ENCODE results near the gene OR51S1. TPM values are rescaled to one million over a fixed set of nuclear protein-coding genes. Genes with fewer than 3 reads are reported as not detected.

OR51S1 gene
- total RNA-seq, 1 donor from 2014 or later = not detected

GRCh38 chr11:4798427-4799183 is 50.4 kb downstream of the OR51S1 start:
- FAIRE-seq (no peak), DNase-seq (ENCODE audit: low read depth) (no peak)
- Histone ChIP-seq H3K36me3 (ENCODE audit: control insufficient read depth, insufficient read depth, low read length) (no peaks in the 10 kb centered on the region), H3K27me3 (ENCODE audit: control insufficient read depth, insufficient read depth, low read length) (no peaks in the 10 kb centered on the region), H3K4me3 (ENCODE audit: low read depth, low read length) (no peak overlapping the region)
- no peak for TF ChIP-seq CTCF (IDR thresholded peaks at IDR 0.05; ENCODE audit: insufficient read depth, low read length, severe bottlenecking)

Other genes starting within 250 kb of the OR51S1 start
- 6.8 and 9.1 TPM in 2 replicates for gene TRIM68, start 241.0 kb downstream of the OR51S1 start, total RNA-seq
- gene OR51D1, start 211.7 kb downstream of the OR51S1 start, total RNA-seq = not detected in 2 replicates
- gene OR51E1, start 205.2 kb downstream of the OR51S1 start, total RNA-seq = not detected in 2 replicates
- not detected in 2 replicates for gene OR51E2, start 151.4 kb downstream of the OR51S1 start, total RNA-seq
- not detected in 2 replicates for gene MMP26, start 144.4 kb downstream of the OR51S1 start, total RNA-seq
- gene OR51F1, start 79.3 kb downstream of the OR51S1 start, total RNA-seq = not detected in 2 replicates
- not detected in 2 replicates for gene OR52R1, start 44.8 kb downstream of the OR51S1 start, total RNA-seq
- gene OR51F2, start 27.9 kb downstream of the OR51S1 start, total RNA-seq = not detected in 2 replicates
- gene OR51T1, start 32.7 kb upstream of the OR51S1 start, total RNA-seq = not detected in 2 replicates
- not detected in 2 replicates for gene OR51A7, start 54.6 kb upstream of the OR51S1 start, total RNA-seq
- gene OR51G2, start 70.1 kb upstream of the OR51S1 start, total RNA-seq = not detected in 2 replicates
- not detected in 2 replicates for gene OR51G1, start 75.1 kb upstream of the OR51S1 start, total RNA-seq
- not detected in 2 replicates for gene OR51A4, start 98.4 kb upstream of the OR51S1 start, total RNA-seq
- gene OR51A2, start 106.5 kb upstream of the OR51S1 start, total RNA-seq = not detected in 2 replicates
- gene OR51L1, start 145.6 kb upstream of the OR51S1 start, total RNA-seq = not detected in 2 replicates
- gene OR52J3, start 197.3 kb upstream of the OR51S1 start, total RNA-seq = not detected in 2 replicates
- gene OR52E2, start 210.4 kb upstream of the OR51S1 start, total RNA-seq = not detected in 2 replicates
- not detected in 2 replicates for gene OR52E1, start 220.4 kb upstream of the OR51S1 start, total RNA-seq